Esophagus squamous epithelium (tissue), 5 donors: ENCODE results near the gene SRPX. TPM values are rescaled to one million over a fixed set of nuclear protein-coding genes. Genes with fewer than 3 reads are reported as not detected.
A peak's percentile ranks its signal among the peaks of the same experiment; 100 is the strongest.

ENCODE experiments used
- DNase-seq: peaks from one replicate; lab custom pipeline; 2025; lab: John Stamatoyannopoulos, UW
- H3K27ac ChIP-seq, 4 donors: fragments of 200-600 bp; sonication (generic); one replicate each; pipeline ENCODE4 v1.5.1; 2016 to 2019; ENCODE audit warnings: mild to moderate bottlenecking in 1 of 4
- H3K27me3 ChIP-seq, 4 donors: fragments of 200-600 bp; sonication (generic); 1 replicate in 3 of 4; 2 replicates in 1 of 4; pipeline versions ENCODE4 v1.5.1 to v1.6.0; 2017 to 2021; ENCODE audit warnings: antibody characterized with exemption in 1 of 4
- H3K36me3 ChIP-seq, 3 donors: fragments of 200-600 bp; sonication (generic); one replicate each; pipeline ENCODE4 v1.5.1; 2016 to 2019
- H3K4me1 ChIP-seq, 3 donors: fragments of 200-600 bp; sonication (generic); one replicate each; pipeline ENCODE4 v1.5.1; 2017 to 2019
- H3K4me3 ChIP-seq, 4 donors: fragments of 200-600 bp; sonication (generic); 1 replicate in 3 of 4; 2 replicates in 1 of 4; pipeline ENCODE4 v1.5.1; 2016 to 2019; ENCODE audit warnings: mild to moderate bottlenecking in 2 of 4, moderate library complexity in 1 of 4
- H3K9me3 ChIP-seq, 3 donors: fragments of 200-600 bp; sonication (generic); one replicate each; pipeline ENCODE4 v1.5.1; 2016 to 2019
- CTCF ChIP-seq, 6 experiments: fragments of 450-650 bp in 4 of 6; fragments of 200-600 bp in 2 of 6; sonication (generic) in 2 of 6; IDR thresholded peaks; one replicate each; pipeline ENCODE4 v1.5.1; 2016 to 2019; ENCODE audit warnings: antibody characterized with exemption in 6 of 6, mild to moderate bottlenecking in 4 of 6, moderate library complexity in 4 of 6
- POLR2A ChIP-seq, 4 donors: fragments of 450-650 bp; IDR thresholded peaks; one replicate each; pipeline ENCODE4 v1.6.1; 2017; ENCODE audit warnings: antibody characterized with exemption in 4 of 4, mild to moderate bottlenecking in 4 of 4, moderate library complexity in 3 of 4
- WGBS, 2 donors: methylation state at CpG; one replicate each; pipeline ENCODE4 v1.1.5; 2018; 5-methylcytosine and 5-hydroxymethylcytosine counted together
- intact Hi-C: fragments of 100-400 bp; cut with DNase I; formaldehyde crosslinking; loops from one replicate; pipeline ENCODE4 v1.15.0; 2022
- total RNA-seq, 4 donors: library from RNA; depleted of rRNA; stranded (reverse); fragments of >200 nt; gene quantifications; one replicate each; pipeline ENCODE4 v1.1.0, GENCODE V29; 2016
- donor health status: DM: yes; HTN: yes; CAD: no.

The SRPX gene
- total RNA-seq, 4 donors from 2014 or later, result 0.99 to 88.1 (median 16.0) TPM

- no peaks in the 10 kb centered on the region for H3K36me3 ChIP-seq
- H3K4me3 ChIP-seq, result no peak overlapping the region
- H3K27ac ChIP-seq, result peak overlapping the region in 2 of 4 donors; percentile 26 to 33
- TF ChIP-seq POLR2A (IDR thresholded peaks at IDR 0.05), result no peak
- no peak for TF ChIP-seq CTCF (IDR thresholded peaks at IDR 0.05)
- 62 to 100% methylated on average over 2 of the region's 2 CpGs for WGBS, 2 donors
- peaks cover 0 to 6% (median 0%) of the 10 kb centered on the region in 3 donors for H3K4me1 ChIP-seq
- no peaks in the 10 kb centered on the region for H3K27me3 ChIP-seq
- intact Hi-C loops, result no loop called here
- no peaks in the 10 kb centered on the region for H3K9me3 ChIP-seq
- no peak for DNase-seq
These were observed 118.4 kb downstream of the SRPX start for GRCh38 chrX:38102240-38102639.

GRCh38 chrX:38099688-38100087 is 121.0 kb downstream of the SRPX start:
- no peak for DNase-seq
- no peak overlapping the region for H3K4me3 ChIP-seq
- no peaks in the 10 kb centered on the region for H3K36me3 ChIP-seq
- no peaks in the 10 kb centered on the region for H3K9me3 ChIP-seq
- intact Hi-C loops, result no loop called here
- no peaks in the 10 kb centered on the region for H3K27me3 ChIP-seq
- H3K4me1 ChIP-seq, result peaks cover 0 to 21% (median 0%) of the 10 kb centered on the region in 3 donors
- TF ChIP-seq CTCF (IDR thresholded peaks at IDR 0.05), result no peak
- TF ChIP-seq POLR2A (IDR thresholded peaks at IDR 0.05), result no peak
- H3K27ac ChIP-seq, result no peak overlapping the region

Other genes starting within 250 kb of the SRPX start
- 1 to 10 TPM in 3 of 4 donors, under 1 TPM in 1; 0.76 to 8.9 (median 4.8) TPM for gene SYTL5, start 214.3 kb downstream of the SRPX start, total RNA-seq
- gene RPGR, start 106.6 kb upstream of the SRPX start, total RNA-seq, result 10 to 100 TPM in 1 of 4 donors, 1 to 10 TPM in 3; 5.5 to 23.7 (median 7.4) TPM
- gene OTC, start 131.7 kb upstream of the SRPX start, total RNA-seq, result under 1 TPM in 2 of 4 donors, not detected in 2; 0.15 to 0.57 TPM